ENCODE measurements around the gene NOL8. TPM values are rescaled to one million over a fixed set of nuclear protein-coding genes. Genes with fewer than 3 reads are reported as not detected.

NOL8 gene
- total RNA-seq, 1 donor from 2014 or later = 12.7 TPM

- H3K36me3 ChIP-seq = peaks cover 65% of the 10 kb centered on the region
- no peaks in the 10 kb centered on the region for H3K9me3 ChIP-seq (replicated peaks)
- peak overlapping the region; percentile 76 for H3K27ac ChIP-seq (replicated peaks)
- intact Hi-C loops (cut with micrococcal nuclease) = no loop called here
- H3K4me1 ChIP-seq = peaks cover 29% of the 10 kb centered on the region
- TF ChIP-seq CTCF (IDR thresholded peaks at IDR 0.05; ENCODE audit: borderline replicate concordance) = no peak
- H3K4me3 ChIP-seq = peak overlapping the region; percentile 2
- DNase-seq = no peak
- no peaks in the 10 kb centered on the region for H3K27me3 ChIP-seq (ENCODE audit: low read depth)
Measured at GRCh38 chr9:92312887-92313623, 12.1 kb downstream of the NOL8 start.

- peaks cover 29% of the 10 kb centered on the region for H3K4me1 ChIP-seq
- intact Hi-C loops (cut with micrococcal nuclease) = no loop called here
- DNase-seq = no peak
- H3K9me3 ChIP-seq (replicated peaks) = no peaks in the 10 kb centered on the region
- H3K36me3 ChIP-seq = peaks cover 65% of the 10 kb centered on the region
- no peak overlapping the region for H3K27ac ChIP-seq (replicated peaks)
- H3K4me3 ChIP-seq = no peak overlapping the region
- no peaks in the 10 kb centered on the region for H3K27me3 ChIP-seq (ENCODE audit: low read depth)
- TF ChIP-seq CTCF (IDR thresholded peaks at IDR 0.05; ENCODE audit: borderline replicate concordance) = no peak
Measured at GRCh38 chr9:92310562-92310961, 14.6 kb downstream of the NOL8 start.

GRCh38 chr9:92308893-92309292 is 16.3 kb downstream of the NOL8 start:
- H3K9me3 ChIP-seq (replicated peaks) = no peaks in the 10 kb centered on the region
- no peak for DNase-seq
- TF ChIP-seq CTCF (IDR thresholded peaks at IDR 0.05; ENCODE audit: borderline replicate concordance) = no peak
- H3K36me3 ChIP-seq = peaks cover 74% of the 10 kb centered on the region
- H3K27ac ChIP-seq (replicated peaks) = no peak overlapping the region
- H3K4me3 ChIP-seq = no peak overlapping the region
- intact Hi-C loops (cut with micrococcal nuclease) = no loop called here
- no peaks in the 10 kb centered on the region for H3K27me3 ChIP-seq (ENCODE audit: low read depth)
- H3K4me1 ChIP-seq = peaks cover 26% of the 10 kb centered on the region

- intact Hi-C loops (cut with micrococcal nuclease) = no loop called here
- H3K4me3 ChIP-seq = no peak overlapping the region
- H3K9me3 ChIP-seq (replicated peaks) = no peaks in the 10 kb centered on the region
- peaks cover 97% of the 10 kb centered on the region for H3K36me3 ChIP-seq
- DNase-seq = no peak
- no peaks in the 10 kb centered on the region for H3K27me3 ChIP-seq (ENCODE audit: low read depth)
- H3K27ac ChIP-seq (replicated peaks) = no peak overlapping the region
- H3K4me1 ChIP-seq = no peaks in the 10 kb centered on the region
- TF ChIP-seq CTCF (IDR thresholded peaks at IDR 0.05; ENCODE audit: borderline replicate concordance) = no peak
Measured at GRCh38 chr9:92300936-92301335, 24.2 kb downstream of the NOL8 start.

- DNase-seq = no peak
- peaks cover 18% of the 10 kb centered on the region for H3K4me1 ChIP-seq
- no peak overlapping the region for H3K27ac ChIP-seq (replicated peaks)
- no peak for TF ChIP-seq CTCF (IDR thresholded peaks at IDR 0.05; ENCODE audit: borderline replicate concordance)
- H3K9me3 ChIP-seq (replicated peaks) = no peaks in the 10 kb centered on the region
- intact Hi-C loops (cut with micrococcal nuclease) = no loop called here
- no peaks in the 10 kb centered on the region for H3K27me3 ChIP-seq (ENCODE audit: low read depth)
- H3K4me3 ChIP-seq = no peak overlapping the region
- peaks cover 79% of the 10 kb centered on the region for H3K36me3 ChIP-seq
Measured at GRCh38 chr9:92299116-92299515, 26.0 kb downstream of the NOL8 start.
